ENCODE measurements around the gene SYT5. TPM values are rescaled to one million over a fixed set of nuclear protein-coding genes. Genes with fewer than 3 reads are reported as not detected.
A peak's percentile ranks its signal among the peaks of the same experiment; 100 is the strongest.
"Not testable (repeated sequence)": the region's sequence is repeated elsewhere in the genome, so short reads cannot be mapped to it uniquely, and the experiment has no call there.

SYT5 gene
- total and polyA plus RNA-seq, 2 donors (not counting 1 experiment from before 2014, with no cell fraction given), result 0.27 to 0.94 TPM

DNA sequence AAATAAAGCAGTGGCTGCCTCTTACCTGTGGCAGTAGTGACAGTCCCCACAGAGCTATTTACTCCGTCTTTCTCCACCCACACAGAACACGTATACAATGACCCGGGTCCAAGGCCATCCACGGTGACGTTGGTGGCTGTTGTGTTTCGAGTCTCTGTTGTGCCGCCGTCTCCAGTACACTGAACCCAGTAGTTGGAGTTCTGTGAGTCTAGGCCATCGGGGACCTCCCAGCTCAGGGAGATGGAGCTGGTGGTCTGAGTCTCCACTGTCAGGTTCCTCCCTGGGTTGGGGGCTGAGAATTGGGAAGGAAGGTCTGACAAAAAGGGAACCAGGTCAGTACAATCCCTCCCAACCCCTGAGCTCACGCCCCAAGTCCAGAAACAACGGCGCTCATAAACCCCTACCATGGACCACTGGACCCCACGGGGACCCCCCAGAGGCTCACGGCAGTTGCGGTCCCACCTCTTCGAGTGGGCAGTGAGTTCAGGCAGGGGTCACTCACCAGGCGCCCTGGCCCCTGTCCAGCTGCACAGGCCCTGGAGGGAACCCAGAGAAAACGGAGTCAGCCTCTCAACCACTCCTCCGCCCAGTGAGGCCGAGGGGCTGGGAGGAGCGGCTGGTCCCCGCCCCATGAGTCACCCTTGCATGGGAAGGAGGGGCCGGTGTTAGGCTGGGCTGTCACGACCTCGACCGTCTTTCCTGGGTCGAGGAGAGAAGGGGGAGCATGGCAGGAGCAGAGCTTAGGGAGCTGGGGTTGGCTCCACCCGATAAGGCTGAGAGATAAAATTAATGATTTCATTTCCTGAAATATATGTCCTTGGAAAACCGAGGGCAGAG is 26.8 kb upstream of the SYT5 start:
- Histone ChIP-seq H3K79me2 (ENCODE audit: control insufficient read depth, insufficient read depth, low read length) (no peaks in the 10 kb centered on the region), H3K4me1 (ENCODE audit: control insufficient read depth in 2 of 2, insufficient read depth in 2 of 2, low read length in 2 of 2) (no peaks in the 10 kb centered on the region), H4K20me1 (ENCODE audit: control insufficient read depth, insufficient read depth, low read length, poor library complexity, severe bottlenecking) (no peaks in the 10 kb centered on the region), H3K27me3 (replicated peaks in 1 of 4; ENCODE audit: control extremely low read depth in 1 of 4, control insufficient read depth in 3 of 4, insufficient read depth in 4 of 4, low read length in 3 of 4) (peaks cover 0 to 20% (median 4%) of the 10 kb centered on the region in 4 experiments), H2AFZ (ENCODE audit: insufficient read depth, low read depth, low read length, poor library complexity, severe bottlenecking) (no peak overlapping the region), H3K9ac (ENCODE audit: low read length) (no peak overlapping the region), H3K4me3 (ENCODE audit: control extremely low read depth in 1 of 5, extremely low read depth in 1 of 5, insufficient read depth in 1 of 5, low read depth in 2 of 5, low read length in 4 of 5) (no peak overlapping the region), H3K36me3 (replicated peaks in 1 of 2; ENCODE audit: control extremely low read depth in 1 of 2, control insufficient read depth in 1 of 2, extremely low read depth in 1 of 2, insufficient read depth in 2 of 2, low read length in 1 of 2) (no peaks in the 10 kb centered on the region), H3K4me2 (replicated peaks; ENCODE audit: low read depth, low read length, poor library complexity, severe bottlenecking) (no peak overlapping the region), H3K27ac (ENCODE audit: low read length in 2 of 2) (no peak overlapping the region), H3K9me3 (ENCODE audit: control extremely low read depth in 1 of 3, control insufficient read depth in 2 of 3, insufficient read depth in 1 of 3, low read length in 2 of 3) (peaks cover 0 to 3% (median 0%) of the 10 kb centered on the region in 3 donors)
- WGBS (ENCODE audit: insufficient coverage), result 51% methylated on average over 24 of the region's 29 CpGs
- Mint-ChIP-seq H3K4me3 (no peak overlapping the region), H3K4me1 (no peaks in the 10 kb centered on the region), H3K9me3 (ENCODE audit: insufficient read depth) (no peaks in the 10 kb centered on the region), H3K27me3 (peaks cover 36% of the 10 kb centered on the region), H3K27ac (no peak overlapping the region)
- DNase-seq (no peak), ATAC-seq (ENCODE audit: low read depth) (no peak)
- TF ChIP-seq EZH2 (IDR thresholded peaks at IDR 0.05; ENCODE audit: borderline replicate concordance, insufficient read depth, low read depth, low read length, poor library complexity, severe bottlenecking), result no peak
- TF ChIP-seq, protein P1, sequence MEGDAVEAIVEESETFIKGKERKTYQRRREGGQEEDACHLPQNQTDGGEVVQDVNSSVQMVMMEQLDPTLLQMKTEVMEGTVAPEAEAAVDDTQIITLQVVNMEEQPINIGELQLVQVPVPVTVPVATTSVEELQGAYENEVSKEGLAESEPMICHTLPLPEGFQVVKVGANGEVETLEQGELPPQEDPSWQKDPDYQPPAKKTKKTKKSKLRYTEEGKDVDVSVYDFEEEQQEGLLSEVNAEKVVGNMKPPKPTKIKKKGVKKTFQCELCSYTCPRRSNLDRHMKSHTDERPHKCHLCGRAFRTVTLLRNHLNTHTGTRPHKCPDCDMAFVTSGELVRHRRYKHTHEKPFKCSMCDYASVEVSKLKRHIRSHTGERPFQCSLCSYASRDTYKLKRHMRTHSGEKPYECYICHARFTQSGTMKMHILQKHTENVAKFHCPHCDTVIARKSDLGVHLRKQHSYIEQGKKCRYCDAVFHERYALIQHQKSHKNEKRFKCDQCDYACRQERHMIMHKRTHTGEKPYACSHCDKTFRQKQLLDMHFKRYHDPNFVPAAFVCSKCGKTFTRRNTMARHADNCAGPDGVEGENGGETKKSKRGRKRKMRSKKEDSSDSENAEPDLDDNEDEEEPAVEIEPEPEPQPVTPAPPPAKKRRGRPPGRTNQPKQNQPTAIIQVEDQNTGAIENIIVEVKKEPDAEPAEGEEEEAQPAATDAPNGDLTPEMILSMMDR (IDR thresholded peaks at IDR 0.05), result no peak
- CTCF ChIA-PET, result no interaction called here
- intact Hi-C loops (cut with micrococcal nuclease), result no loop called here
- POLR2A ChIA-PET, result no interaction called here

DNA sequence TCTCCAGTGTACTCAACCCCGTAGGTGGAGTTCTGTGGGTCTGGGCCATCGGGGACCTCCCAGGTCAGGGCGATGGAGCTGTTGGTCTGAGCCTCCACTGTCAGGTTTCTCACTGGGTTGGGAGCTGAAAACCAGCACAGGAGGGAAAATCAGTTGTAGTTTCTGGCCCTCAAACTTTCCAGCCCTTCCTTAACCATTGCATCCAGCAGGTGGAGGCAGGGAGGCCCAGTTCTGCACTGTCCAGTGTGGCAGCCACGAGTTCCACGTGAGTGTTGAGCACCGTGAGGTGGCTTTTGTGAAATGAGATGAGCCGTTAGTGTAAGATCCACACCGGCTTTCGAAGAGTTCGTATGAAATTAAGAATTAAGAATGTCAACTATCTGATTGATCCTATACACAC is 22.1 kb upstream of the SYT5 start:
- intact Hi-C loops (cut with micrococcal nuclease); DNase-seq; H3K9ac ChIP-seq (ENCODE audit: low read length); H2AFZ ChIP-seq (ENCODE audit: insufficient read depth, low read depth, low read length, poor library complexity, severe bottlenecking); H3K4me1 ChIP-seq (ENCODE audit: control insufficient read depth in 2 of 2, insufficient read depth in 2 of 2, low read length in 2 of 2); H3K4me2 ChIP-seq (replicated peaks; ENCODE audit: low read depth, low read length, poor library complexity, severe bottlenecking); H3K4me1 Mint-ChIP-seq; H3K4me3 Mint-ChIP-seq; POLR2A ChIA-PET; H4K20me1 ChIP-seq (ENCODE audit: control insufficient read depth, insufficient read depth, low read length, poor library complexity, severe bottlenecking); H3K27ac ChIP-seq (ENCODE audit: low read length in 2 of 2); H3K27ac Mint-ChIP-seq; H3K9me3 Mint-ChIP-seq (ENCODE audit: insufficient read depth); H3K4me3 ChIP-seq (ENCODE audit: control extremely low read depth in 1 of 5, extremely low read depth in 1 of 5, insufficient read depth in 1 of 5, low read depth in 2 of 5, low read length in 4 of 5); H3K36me3 ChIP-seq (replicated peaks in 1 of 2; ENCODE audit: control extremely low read depth in 1 of 2, control insufficient read depth in 1 of 2, extremely low read depth in 1 of 2, insufficient read depth in 2 of 2, low read length in 1 of 2); H3K79me2 ChIP-seq (ENCODE audit: control insufficient read depth, insufficient read depth, low read length): not testable (repeated sequence)
- 88% methylated on average over 3 of the region's 10 CpGs for WGBS (ENCODE audit: insufficient coverage)
- Histone ChIP-seq H3K9me3 (ENCODE audit: control extremely low read depth in 1 of 3, control insufficient read depth in 2 of 3, insufficient read depth in 1 of 3, low read length in 2 of 3) (peaks cover 0 to 12% (median 0%) of the 10 kb centered on the region in 3 donors), H3K27me3 (replicated peaks in 1 of 4; ENCODE audit: control extremely low read depth in 1 of 4, control insufficient read depth in 3 of 4, insufficient read depth in 4 of 4, low read length in 3 of 4) (peaks cover 0 to 29% (median 4%) of the 10 kb centered on the region in 4 experiments)
- H3K27me3 Mint-ChIP-seq, result peaks cover 52% of the 10 kb centered on the region
- ATAC-seq (ENCODE audit: low read depth), result peak; percentile 24
- CTCF ChIA-PET, result interaction anchor here (1.0 to 1.7 kb wide), 2 partner anchors 76 to 182 kb away, joined by 3 to 5 read pairs; partner anchors contain the start of gene TMEM238

Measured in B cell (primary cell).